HG02642 (cell line): Measurements from ENCODE around the gene RIC1.
"Not testable (repeated sequence)": the region's sequence is repeated elsewhere in the genome, so short reads cannot be mapped to it uniquely, and the experiment has no call there.

ENCODE experiments used
- ATAC-seq: cut with Tn5 transposase; IDR thresholded peaks from one replicate; pipeline ENCODE4 v1.9.1; 2021; ENCODE audit warnings: mild to moderate bottlenecking; ENCODE audit not compliant: unreplicated experiment, poor library complexity

The RIC1 gene

DNA sequence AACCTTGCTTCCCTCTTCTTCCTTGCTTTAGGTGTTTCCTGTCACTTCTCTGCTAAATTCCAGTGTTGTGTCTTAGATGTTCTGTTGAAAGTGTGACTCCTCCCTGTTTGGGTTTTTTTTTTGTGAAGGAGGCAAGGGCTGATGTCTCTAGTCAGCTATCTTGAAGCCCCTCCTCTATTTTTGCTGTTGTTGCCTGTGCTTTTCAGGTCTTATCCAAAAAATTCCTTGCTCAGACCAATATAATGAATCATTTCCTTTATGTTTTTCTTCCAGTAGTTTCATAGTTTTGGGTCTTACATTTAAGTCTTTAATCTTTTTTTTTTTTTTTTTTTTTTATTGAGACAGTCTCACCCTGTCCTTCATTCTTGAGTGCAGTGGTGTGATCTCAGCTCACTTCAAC is 22.3 kb downstream of the RIC1 start:
- ATAC-seq, result no peak

GRCh38 chr9:5652821-5653220 is 23.9 kb downstream of the RIC1 start:
- no peak for ATAC-seq

DNA sequence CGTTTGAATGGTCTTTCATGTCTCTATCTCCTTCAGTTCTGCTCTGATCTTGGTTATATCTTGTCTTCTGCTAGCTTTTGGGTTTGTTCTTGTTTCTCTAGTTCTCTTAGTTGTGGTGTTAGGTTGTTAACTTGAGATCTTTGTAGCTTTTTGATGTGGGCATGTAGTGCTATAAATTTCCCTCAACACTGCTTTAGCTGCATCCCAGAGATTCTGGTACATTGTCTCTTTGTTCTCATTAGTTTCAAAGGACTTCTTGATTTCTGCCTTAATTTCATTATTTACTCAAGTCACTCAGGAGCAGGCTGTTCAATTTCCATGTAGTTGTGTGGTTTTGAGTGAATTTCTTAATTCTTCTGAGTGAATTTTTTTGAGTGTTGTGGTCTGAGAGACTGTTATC is 33.9 kb downstream of the RIC1 start:
- not testable (repeated sequence) for ATAC-seq

DNA sequence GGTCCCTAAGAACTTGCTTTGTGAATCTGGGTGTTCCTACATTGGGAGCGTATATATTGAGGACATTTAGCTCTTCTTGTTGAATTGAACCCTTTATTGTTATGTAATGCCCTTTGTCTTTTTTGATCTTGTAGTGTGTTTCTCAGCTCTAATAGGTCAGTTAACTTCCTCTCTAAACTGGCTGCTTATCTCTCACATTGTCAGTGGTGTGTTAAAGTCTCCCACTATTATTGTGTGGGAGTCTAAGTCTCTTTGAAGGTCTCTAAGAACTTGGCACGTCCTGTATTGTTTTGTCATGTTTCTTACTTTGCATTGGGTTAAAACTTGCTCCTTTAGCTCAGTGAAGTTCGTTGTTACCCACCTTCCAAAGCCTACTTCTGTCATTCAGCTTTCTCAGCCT is 36.2 kb downstream of the RIC1 start:
- no peak for ATAC-seq

DNA sequence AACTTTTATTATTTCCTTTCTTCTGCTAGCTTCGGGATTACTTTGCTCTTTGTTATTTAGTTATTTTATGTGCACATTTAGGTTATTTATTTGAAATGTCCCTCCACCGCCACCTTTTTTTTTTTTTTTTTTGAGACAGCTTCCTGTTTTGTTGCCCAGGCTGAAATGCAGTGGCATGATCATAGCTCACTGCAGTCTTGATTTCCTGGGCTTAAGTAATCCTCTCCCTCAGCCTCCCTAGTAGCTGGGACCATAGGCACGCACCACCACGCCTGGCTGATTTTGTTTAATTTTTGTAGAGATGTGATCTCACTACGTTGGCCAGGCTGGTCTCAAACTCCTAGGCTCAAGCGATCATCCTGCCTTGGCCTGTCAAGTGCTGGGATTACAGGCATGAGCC is 38.5 kb downstream of the RIC1 start:
- no peak for ATAC-seq

- no peak for ATAC-seq
Observed at GRCh38 chr9:5670079-5670478, 41.2 kb downstream of the RIC1 start.

DNA sequence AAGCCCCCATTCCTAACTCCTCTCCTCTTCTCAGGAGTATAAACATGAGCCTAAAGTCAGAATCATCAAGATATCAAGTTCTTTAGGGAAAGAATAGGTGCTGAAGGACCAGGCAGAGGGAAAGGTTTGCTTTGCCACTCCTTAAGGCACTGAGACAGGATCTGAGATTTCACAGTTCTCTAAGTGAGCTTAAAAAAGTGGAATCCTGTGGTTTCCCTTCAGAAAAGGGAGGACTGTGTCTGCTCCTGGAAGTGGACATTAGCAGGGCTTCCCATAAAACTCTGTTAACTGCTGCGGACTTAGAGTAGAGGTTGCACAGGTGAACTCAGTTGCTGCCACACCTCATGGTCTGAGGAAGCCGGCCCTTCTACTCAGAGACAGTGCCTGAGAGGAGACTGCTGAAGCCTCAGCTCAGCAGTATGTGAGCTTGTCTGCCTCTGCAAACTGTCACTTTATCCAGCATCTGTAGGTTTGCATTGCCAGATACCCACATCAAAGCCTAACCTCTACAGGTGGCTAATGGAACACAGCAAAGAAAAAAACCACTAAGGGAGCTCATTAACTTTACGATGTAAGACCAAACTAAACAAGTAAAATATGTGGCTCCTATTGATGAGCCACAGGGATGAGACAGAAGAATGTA is 42.9 kb downstream of the RIC1 start:
- ATAC-seq, result no peak

DNA sequence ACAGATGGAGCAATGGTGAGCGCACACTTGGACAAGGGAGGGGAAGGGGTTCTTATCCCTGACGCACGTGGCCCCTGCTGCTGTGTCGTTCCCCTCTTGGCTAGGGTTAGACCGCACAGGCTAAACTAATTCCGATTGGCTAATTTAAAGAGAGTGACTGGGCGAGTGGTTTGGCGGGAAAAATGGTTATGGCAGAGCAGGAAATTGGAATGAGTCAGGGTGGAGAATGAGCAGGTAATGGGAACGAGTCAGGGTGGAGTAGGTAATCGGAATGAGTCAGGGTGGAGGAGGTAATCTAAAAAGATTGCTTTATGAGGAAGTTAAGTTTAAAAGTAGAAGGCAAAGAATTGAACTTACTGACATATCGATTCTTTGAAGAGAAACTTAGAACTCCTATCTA is 46.1 kb downstream of the RIC1 start:
- not testable (repeated sequence) for ATAC-seq

- not testable (repeated sequence) for ATAC-seq
Observed at GRCh38 chr9:5683591-5683990, 54.7 kb downstream of the RIC1 start.

GRCh38 chr9:5684101-5684500 is 55.2 kb downstream of the RIC1 start:
- ATAC-seq, result no peak

DNA sequence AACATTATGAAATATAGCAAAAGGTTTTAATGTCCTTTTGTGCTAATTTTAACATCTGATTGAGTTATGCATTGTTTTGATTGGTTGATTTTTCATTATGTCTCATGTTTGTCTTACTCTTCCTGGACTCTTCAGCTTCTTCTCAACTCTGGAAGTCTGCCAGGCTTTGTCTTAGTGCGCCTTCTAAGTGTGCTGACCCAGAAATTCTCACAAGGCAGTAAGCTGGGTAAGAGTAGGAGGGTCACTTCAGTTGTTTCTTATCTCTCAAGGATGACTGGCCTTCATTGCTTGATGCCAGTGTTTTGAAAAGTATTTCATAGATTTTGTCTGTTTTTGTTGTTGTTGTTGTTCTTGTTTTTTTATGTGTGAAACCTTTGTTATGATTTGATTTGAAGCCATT is 59.2 kb downstream of the RIC1 start:
- no peak for ATAC-seq

- no peak for ATAC-seq
Observed at GRCh38 chr9:5690278-5690677, 61.4 kb downstream of the RIC1 start.

DNA sequence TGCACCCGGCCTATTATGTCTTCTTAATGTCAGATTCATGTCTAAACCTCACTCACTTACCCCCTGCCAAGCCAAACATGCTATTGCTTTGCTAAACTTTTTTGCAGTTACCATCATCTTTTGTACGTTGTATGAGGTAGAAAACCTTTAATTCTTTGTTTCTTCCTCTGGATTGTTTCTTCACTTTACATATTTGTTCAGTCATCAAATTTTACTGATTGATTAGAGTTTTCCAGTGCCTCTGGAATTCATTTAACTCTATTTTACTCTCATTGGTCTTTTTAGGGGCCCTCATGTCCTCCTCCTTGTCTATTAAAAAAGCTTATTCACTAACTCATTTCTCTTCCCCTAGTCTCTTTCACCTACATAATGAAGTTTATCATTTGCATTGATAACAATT is 67.0 kb downstream of the RIC1 start:
- no peak for ATAC-seq

- ATAC-seq, result no peak
Observed at GRCh38 chr9:5696884-5697283, 68.0 kb downstream of the RIC1 start.

DNA sequence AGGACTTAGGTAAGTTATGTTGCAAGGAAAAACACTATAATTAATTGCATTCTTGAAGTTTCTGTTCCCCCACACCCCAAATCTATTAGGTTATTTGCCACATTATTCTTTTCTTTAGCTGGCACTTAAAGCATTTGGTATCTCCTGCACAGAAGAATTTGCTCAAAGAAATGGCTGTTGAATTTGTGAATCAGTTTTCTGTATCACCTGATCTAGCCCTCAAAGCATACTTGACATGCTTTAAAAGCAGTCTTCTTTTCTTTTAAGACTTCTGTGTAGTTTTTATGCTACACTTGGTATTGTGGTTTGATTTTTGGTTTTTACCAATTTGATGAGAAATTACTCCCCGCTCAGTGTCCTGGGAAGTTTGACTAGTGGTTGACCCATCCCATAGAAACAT is 69.1 kb downstream of the RIC1 start:
- ATAC-seq, result no peak

- ATAC-seq, result no peak
Observed at GRCh38 chr9:5698810-5699556, 70.1 kb downstream of the RIC1 start.

GRCh38 chr9:5708414-5708813 is 79.5 kb downstream of the RIC1 start:
- no peak for ATAC-seq

DNA sequence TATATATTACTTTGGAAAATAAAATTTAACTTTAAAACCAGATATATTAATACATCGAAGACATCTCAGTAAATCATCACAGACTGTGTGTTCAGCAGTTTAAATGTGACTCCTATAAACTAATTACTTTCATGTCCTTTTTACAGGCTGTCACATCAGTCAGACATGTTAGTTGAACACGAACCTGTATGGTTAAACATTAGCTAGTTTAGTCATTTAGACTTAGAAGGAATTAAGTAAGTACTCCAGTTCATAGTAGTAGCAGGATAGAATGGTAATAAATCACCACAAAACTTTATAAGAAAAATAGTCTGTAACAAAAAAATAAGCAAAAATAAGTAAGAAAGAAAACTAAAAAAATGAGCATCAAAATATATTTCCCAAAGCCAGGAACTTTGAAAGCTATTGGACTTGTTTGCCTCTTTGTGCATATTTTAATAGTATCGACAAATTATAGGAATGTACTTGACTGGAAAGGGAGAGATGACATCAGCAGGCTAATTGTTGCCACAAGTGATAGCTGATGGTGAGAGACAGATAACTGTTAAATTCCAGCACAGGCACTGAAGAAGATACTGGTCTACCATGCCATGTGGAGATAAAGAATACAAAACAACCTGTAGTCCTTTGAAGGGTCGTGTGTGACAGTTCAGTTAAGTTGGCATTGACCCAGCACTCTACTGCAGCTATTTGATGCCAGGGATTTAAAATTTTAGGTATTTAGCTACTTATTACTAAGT is 83.9 kb downstream of the RIC1 start:
- ATAC-seq, result no peak

DNA sequence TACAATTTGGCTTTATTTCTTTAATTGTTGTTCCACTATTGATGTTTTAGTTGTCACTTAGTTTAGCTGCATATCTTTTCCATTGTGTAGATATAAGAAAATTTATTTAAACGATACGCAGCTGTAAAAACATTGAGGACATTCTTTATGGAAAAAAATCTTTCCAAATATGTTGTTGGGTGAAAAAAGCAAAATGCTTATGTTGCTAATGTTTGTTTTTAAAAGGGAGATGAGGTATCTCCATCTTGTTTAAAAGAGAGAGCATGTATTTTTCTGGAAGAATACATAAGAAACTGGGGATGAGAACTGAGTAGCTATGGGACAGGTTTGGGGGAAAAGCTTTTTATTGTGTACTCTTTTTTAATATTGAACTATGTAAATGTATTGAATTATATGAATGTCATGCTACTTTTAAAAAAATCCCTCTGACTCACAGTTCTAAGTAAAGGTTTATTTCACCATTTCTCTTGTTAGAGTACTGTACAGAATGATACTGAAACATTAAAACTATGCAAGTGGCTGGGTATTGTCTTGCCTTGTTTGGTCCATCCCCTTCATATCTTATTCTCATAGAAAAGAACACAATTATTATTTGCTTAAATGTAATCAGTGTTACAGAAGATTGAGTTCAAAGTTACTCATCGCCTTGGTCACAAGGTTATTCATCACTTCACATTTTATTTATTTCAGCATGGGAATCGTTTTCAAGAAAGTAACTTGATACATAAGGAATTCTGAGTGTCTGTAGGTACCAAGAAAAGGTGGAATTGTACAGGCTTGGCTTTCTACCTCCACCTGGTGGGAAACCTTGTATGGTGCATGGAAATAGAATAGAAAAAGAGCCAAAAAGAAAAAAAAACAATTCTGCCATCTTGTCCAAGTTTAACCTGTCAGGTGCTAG is 85.8 kb downstream of the RIC1 start:
- ATAC-seq, result no peak

- no peak for ATAC-seq
Observed at GRCh38 chr9:5715548-5716127, 86.7 kb downstream of the RIC1 start.
